GM23338 (cell line): Measurements from ENCODE around the gene CHST15. TPM values are rescaled to one million over a fixed set of nuclear protein-coding genes. Genes with fewer than 3 reads are reported as not detected.

Source experiments
- ATAC-seq: fragments of 200-7000 bp; cut with Tn5 transposase; 3 replicates; pipeline ENCODE4 v1.9.1; 2020
- DNase-seq: peaks from one replicate; pipeline ENCODE4 v3.0.0-alpha.2; 2015; ENCODE audit warnings: low spot score
- H2AFZ ChIP-seq: fragments of 200-600 bp; sonication (generic); 2 replicates; pipeline ENCODE4 v1.8.0; 2016; ENCODE audit warnings: antibody characterized with exemption, mild to moderate bottlenecking, moderate library complexity
- H3F3A ChIP-seq: fragments of 200-600 bp; sonication (generic); replicated peaks from 2 replicates; pipeline ENCODE4 v1.8.0; 2017; ENCODE audit warnings: antibody characterized with exemption, mixed run types, low read depth
- H3K27ac ChIP-seq: fragments of 200-600 bp; sonication (generic); 2 replicates; pipeline ENCODE4 v1.6.1; 2016; ENCODE audit warnings: low read depth
- H3K27me3 ChIP-seq: fragments of 200-600 bp; sonication (generic); 2 replicates; pipeline ENCODE4 v1.8.0; 2016; ENCODE audit warnings: mild to moderate bottlenecking, mixed run types, moderate library complexity; ENCODE audit not compliant: insufficient read depth
- H3K36me3 ChIP-seq: fragments of 200-600 bp; sonication (generic); 2 replicates; pipeline ENCODE4 v1.8.0; 2016; ENCODE audit warnings: mild to moderate bottlenecking; ENCODE audit not compliant: insufficient read depth
- H3K4me1 ChIP-seq: fragments of 200-600 bp; sonication (generic); 2 replicates; pipeline ENCODE4 v1.8.0; 2016; ENCODE audit warnings: mild to moderate bottlenecking, moderate library complexity; ENCODE audit not compliant: insufficient read depth
- H3K4me2 ChIP-seq: fragments of 200-600 bp; sonication (generic); 2 replicates; pipeline ENCODE4 v1.7.1; 2017; ENCODE audit warnings: mixed run types
- H3K4me3 ChIP-seq: fragments of 200-600 bp; sonication (generic); 2 replicates; pipeline ENCODE4 v1.6.1; 2016; ENCODE audit warnings: mixed run types
- H3K79me2 ChIP-seq: fragments of 200-600 bp; sonication (generic); replicated peaks from 2 replicates; pipeline ENCODE4 v1.8.0; 2017; ENCODE audit warnings: mild to moderate bottlenecking; ENCODE audit not compliant: insufficient read depth
- H3K9me2 ChIP-seq: fragments of 200-600 bp; sonication (generic); 2 replicates; pipeline ENCODE4 v1.8.0; 2017; ENCODE audit not compliant: insufficient read depth
- H4K20me1 ChIP-seq: fragments of 200-600 bp; sonication (generic); replicated peaks from 2 replicates; pipeline ENCODE4 v1.8.0; 2017; ENCODE audit warnings: mild to moderate bottlenecking; ENCODE audit not compliant: insufficient read depth
- H3K27ac Mint-ChIP-seq: 2 replicates; pipeline ENCODE4 v1.8.0; 2020; ENCODE audit warnings: inconsistent platforms, mild to moderate bottlenecking, moderate library complexity, mixed read lengths
- H3K27me3 Mint-ChIP-seq: 3 replicates; pipeline ENCODE4 v1.8.0; 2022; ENCODE audit warnings: low read depth, mild to moderate bottlenecking, moderate library complexity, mixed read lengths, inconsistent platforms; ENCODE audit not compliant: insufficient read depth, poor library complexity
- H3K36me3 Mint-ChIP-seq: 3 replicates; pipeline ENCODE4 v1.8.0; 2021; ENCODE audit warnings: low read depth, mild to moderate bottlenecking, inconsistent platforms, moderate library complexity, mixed read lengths
- H3K4me1 Mint-ChIP-seq: 3 replicates; pipeline ENCODE4 v1.8.0; 2020; ENCODE audit warnings: mild to moderate bottlenecking, inconsistent platforms, mixed read lengths
- H3K4me3 Mint-ChIP-seq: 3 replicates; pipeline ENCODE4 v1.8.0; 2021; ENCODE audit warnings: moderate library complexity, mild to moderate bottlenecking, inconsistent platforms, mixed read lengths
- H3K9me3 Mint-ChIP-seq: 3 replicates; pipeline ENCODE4 v1.8.0; 2020; ENCODE audit warnings: moderate library complexity, mild to moderate bottlenecking, inconsistent platforms, mixed read lengths
- CTCF ChIP-seq, 2 experiments: fragments of 200-600 bp in 1 of 2; sonication (generic) in 1 of 2; conservative IDR thresholded peaks; 2 replicates each; pipeline versions ENCODE4 v1.5.1 to v1.6.1; 2016 to 2017; ENCODE audit warnings: antibody characterized with exemption in 2 of 2, low read depth in 2 of 2, mild to moderate bottlenecking in 2 of 2, moderate library complexity in 1 of 2
- EZH2phosphoT487 ChIP-seq: fragments of 200-600 bp; sonication (generic); IDR thresholded peaks from one replicate; pipeline ENCODE4 v1.8.1; 2018; ENCODE audit warnings: antibody characterized with exemption; ENCODE audit not compliant: unreplicated experiment
- JUNB ChIP-seq: IDR thresholded peaks from one replicate; pipeline ENCODE4 v1.6.1; 2016; ENCODE audit warnings: antibody characterized with exemption; ENCODE audit not compliant: unreplicated experiment
- POLR2AphosphoS5 ChIP-seq: IDR thresholded peaks from 2 replicates; pipeline ENCODE4 v1.6.1; 2016; ENCODE audit warnings: antibody characterized with exemption, low read depth
- STAT1 ChIP-seq: IDR thresholded peaks from one replicate; pipeline ENCODE4 v1.6.1; 2016; ENCODE audit warnings: antibody characterized with exemption; ENCODE audit not compliant: unreplicated experiment
- ZNF331 ChIP-seq: fragments of 250-450 bp; sonication (Bioruptor Pico); IDR thresholded peaks from 2 replicates; pipeline ENCODE4 v1.5.0; 2020; ENCODE audit warnings: low read depth, mild to moderate bottlenecking, moderate library complexity
- polyA plus RNA-seq: library from polyadenylated mRNA; unstranded; fragments of >200 nt; fragmentation: Nextera tagmentation; extraction: Ambion mirVana; gene quantifications from 2 replicates; pipeline ENCODE4 v1.2.1, GENCODE V29; 2016
- total RNA-seq: library from RNA; depleted of rRNA; stranded (reverse); fragments of >200 nt; shearing (Covaris generic); gene quantifications from 2 replicates; pipeline ENCODE4 v1.2.3, GENCODE V29; 2014
- TF ChIP-seq, protein P1 (sequence below): fragments of 250-450 bp; sonication (Bioruptor Pico); IDR thresholded peaks from 2 replicates; pipeline ENCODE4 v1.5.0; 2020; ENCODE audit warnings: mild to moderate bottlenecking, moderate library complexity

Gene CHST15
- total and polyA plus RNA-seq, 2 experiments from 2014 or later: 2.6 to 11.2 TPM

DNA sequence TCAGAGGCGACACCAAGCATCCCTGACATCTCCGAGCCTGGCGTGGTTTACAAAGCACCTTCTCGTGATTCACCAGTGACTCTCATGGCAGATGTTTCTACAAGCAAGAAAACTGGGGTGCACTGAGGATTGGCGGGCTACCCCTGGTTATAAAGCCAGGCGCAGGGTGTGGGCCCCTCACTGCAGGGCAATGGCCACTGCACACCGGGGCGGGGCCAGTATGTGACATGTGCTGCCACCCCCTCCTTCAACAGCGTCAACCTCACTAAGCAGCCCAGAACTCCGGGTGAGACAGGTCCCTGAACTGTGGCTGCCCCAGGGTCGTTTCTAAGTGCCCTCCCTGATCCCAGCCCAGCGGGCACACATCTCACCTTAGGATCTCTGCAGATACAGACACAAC, 63.8 kb downstream of the CHST15 start (continued):
- TF ChIP-seq, protein P1, sequence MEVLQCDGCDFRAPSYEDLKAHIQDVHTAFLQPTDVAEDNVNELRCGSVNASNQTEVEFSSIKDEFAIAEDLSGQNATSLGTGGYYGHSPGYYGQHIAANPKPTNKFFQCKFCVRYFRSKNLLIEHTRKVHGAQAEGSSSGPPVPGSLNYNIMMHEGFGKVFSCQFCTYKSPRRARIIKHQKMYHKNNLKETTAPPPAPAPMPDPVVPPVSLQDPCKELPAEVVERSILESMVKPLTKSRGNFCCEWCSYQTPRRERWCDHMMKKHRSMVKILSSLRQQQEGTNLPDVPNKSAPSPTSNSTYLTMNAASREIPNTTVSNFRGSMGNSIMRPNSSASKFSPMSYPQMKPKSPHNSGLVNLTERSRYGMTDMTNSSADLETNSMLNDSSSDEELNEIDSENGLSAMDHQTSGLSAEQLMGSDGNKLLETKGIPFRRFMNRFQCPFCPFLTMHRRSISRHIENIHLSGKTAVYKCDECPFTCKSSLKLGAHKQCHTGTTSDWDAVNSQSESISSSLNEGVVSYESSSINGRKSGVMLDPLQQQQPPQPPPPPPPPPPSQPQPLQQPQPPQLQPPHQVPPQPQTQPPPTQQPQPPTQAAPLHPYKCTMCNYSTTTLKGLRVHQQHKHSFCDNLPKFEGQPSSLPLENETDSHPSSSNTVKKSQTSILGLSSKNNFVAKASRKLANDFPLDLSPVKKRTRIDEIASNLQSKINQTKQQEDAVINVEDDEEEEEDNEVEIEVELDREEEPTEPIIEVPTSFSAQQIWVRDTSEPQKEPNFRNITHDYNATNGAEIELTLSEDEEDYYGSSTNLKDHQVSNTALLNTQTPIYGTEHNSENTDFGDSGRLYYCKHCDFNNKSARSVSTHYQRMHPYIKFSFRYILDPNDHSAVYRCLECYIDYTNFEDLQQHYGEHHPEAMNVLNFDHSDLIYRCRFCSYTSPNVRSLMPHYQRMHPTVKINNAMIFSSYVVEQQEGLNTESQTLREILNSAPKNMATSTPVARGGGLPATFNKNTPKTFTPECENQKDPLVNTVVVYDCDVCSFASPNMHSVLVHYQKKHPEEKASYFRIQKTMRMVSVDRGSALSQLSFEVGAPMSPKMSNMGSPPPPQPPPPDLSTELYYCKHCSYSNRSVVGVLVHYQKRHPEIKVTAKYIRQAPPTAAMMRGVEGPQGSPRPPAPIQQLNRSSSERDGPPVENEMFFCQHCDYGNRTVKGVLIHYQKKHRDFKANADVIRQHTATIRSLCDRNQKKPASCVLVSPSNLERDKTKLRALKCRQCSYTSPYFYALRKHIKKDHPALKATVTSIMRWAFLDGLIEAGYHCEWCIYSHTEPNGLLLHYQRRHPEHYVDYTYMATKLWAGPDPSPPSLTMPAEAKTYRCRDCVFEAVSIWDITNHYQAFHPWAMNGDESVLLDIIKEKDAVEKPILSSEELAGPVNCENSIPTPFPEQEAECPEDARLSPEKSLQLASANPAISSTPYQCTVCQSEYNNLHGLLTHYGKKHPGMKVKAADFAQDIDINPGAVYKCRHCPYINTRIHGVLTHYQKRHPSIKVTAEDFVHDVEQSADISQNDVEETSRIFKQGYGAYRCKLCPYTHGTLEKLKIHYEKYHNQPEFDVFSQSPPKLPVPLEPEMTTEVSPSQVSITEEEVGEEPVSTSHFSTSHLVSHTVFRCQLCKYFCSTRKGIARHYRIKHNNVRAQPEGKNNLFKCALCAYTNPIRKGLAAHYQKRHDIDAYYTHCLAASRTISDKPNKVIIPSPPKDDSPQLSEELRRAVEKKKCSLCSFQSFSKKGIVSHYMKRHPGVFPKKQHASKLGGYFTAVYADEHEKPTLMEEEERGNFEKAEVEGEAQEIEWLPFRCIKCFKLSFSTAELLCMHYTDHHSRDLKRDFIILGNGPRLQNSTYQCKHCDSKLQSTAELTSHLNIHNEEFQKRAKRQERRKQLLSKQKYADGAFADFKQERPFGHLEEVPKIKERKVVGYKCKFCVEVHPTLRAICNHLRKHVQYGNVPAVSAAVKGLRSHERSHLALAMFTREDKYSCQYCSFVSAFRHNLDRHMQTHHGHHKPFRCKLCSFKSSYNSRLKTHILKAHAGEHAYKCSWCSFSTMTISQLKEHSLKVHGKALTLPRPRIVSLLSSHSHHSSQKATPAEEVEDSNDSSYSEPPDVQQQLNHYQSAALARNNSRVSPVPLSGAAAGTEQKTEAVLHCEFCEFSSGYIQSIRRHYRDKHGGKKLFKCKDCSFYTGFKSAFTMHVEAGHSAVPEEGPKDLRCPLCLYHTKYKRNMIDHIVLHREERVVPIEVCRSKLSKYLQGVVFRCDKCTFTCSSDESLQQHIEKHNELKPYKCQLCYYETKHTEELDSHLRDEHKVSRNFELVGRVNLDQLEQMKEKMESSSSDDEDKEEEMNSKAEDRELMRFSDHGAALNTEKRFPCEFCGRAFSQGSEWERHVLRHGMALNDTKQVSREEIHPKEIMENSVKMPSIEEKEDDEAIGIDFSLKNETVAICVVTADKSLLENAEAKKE: no peak
- TF ChIP-seq STAT1: no peak

DNA sequence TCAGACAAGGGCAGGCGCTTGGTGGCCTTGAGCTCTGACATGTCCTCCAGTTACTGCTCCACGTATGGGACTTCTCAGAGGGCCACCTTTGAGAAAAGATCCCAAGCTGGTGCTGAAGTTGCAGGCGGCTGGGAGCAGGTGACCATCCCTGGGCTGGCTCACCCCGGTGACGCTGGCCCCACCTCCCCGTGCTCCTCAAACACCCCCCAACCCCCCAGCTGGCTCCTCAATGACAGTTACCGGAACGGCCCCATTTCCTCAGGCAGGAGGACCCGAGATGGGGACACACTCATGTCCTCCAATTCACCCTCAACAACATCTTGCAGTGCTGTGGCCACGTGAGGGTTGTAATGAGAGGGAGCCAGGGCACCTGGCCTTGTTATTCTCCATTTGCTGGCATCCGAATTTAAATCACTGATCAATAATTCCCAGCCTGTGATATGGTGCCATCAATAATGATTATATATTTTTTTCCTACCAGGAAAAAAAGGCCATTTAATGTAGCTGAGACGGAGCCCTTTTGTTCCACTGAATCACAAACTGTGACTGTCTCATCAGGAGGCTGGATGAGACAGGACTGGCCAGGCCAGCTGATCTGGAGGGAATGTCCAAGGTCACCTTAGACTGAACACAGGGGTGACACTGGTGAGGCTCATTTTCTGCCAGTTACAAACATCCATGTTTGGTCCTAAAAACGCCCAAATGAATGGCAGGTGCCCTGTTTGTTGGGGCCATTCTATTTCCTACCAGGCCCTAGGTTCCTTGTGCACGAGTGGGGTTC, 64.5 kb downstream of the CHST15 start:
- no peak overlapping the region for H3K27ac Mint-ChIP-seq
- Histone ChIP-seq H4K20me1 (no peaks in the 10 kb centered on the region), H2AFZ (no peak overlapping the region), H3K4me3 (no peak overlapping the region), H3K27me3 (no peaks in the 10 kb centered on the region), H3K27ac (no peak overlapping the region), H3K9me2 (no peaks in the 10 kb centered on the region), H3F3A (no peaks in the 10 kb centered on the region), H3K79me2 (no peaks in the 10 kb centered on the region), H3K36me3 (no peaks in the 10 kb centered on the region), H3K4me2 (no peak overlapping the region), H3K4me1 (peaks cover 30% of the 10 kb centered on the region)
- H3K36me3 Mint-ChIP-seq: no peaks in the 10 kb centered on the region
- no peak for ATAC-seq
- peaks cover 46% of the 10 kb centered on the region for H3K4me1 Mint-ChIP-seq
- no peak for DNase-seq
- H3K9me3 Mint-ChIP-seq: no peaks in the 10 kb centered on the region
- peaks cover 9% of the 10 kb centered on the region for H3K27me3 Mint-ChIP-seq
- no peak overlapping the region for H3K4me3 Mint-ChIP-seq
- no peak for TF ChIP-seq CTCF (conservative IDR thresholded peaks at IDR 0.05; ENCODE audit: low read depth in 2 of 2)
- no peak for TF ChIP-seq EZH2phosphoT487
- TF ChIP-seq JUNB: no peak
- no peak for TF ChIP-seq ZNF331 (CRISPR knock-in tag)
- TF ChIP-seq, protein P1: no peak
- no peak for TF ChIP-seq POLR2AphosphoS5
